NOMO-1 treated with DMSO at 0.1 percent for 48 hours (cell line): ENCODE data around the gene ENC1.

Experiments
- DNase-seq: peaks from one replicate; lab custom pipeline; 2025; ENCODE audit not compliant: unreplicated experiment; lab: John Stamatoyannopoulos, UW

The ENC1 gene

DNA sequence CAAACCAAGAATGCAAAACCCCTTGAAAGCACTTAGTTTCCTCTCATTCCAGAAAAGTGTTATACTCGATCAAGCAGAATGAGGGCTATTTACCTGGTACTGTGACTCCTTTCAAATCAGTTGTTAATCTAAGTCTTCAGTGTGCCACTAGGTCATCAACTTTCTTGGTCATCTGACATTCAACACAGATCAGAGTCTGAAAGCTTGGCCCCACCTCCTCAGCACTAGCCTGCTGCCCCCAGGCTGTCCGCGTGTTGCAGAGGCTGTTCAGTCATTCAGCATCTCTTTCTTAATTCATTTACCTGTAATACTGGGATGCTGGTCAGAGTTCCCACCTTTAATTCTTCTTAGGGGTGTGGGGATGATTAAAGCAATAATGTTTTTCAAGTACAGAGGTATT is 28.5 kb downstream of the ENC1 start:
- DNase-seq: no peak

DNA sequence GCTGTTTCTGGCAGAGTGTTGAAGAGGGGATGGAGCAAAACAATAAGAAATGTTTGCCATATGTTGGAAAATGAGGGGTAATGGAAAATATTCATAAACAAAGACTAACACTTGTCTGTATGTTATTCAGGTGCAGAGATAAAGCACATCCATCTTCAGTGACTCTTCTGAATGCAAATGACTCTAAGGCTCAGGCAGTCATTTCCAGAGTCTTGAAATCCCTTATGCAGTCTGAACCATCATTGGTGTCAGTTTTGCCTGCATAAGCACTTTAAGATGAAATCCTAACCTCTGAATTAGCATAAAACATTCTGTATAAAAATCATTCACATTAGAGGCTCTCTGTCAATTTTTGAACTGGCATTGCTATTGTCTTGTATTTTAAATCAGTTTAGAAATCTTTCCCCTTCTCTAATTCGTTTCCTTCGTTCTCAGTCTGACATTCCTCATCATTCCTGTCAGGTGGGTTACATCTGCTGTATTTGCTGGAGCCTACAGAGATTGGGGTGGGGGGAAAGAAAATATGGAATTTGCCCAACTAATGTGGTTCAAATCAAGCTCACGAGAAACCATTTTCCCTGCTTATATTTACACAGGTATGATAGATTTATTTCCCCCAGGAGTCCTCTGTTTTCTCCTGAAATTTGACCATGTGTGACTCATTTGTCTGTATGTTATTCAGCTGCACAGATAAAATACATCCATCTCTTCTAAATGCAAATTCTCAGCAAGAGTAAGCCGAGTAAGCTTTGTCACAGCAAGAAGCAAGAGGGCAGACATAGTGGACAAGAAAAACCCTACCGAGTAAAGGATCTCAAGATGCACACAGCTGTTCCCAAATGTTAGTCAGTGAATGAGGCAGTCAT is 31.6 kb downstream of the ENC1 start:
- no peak for DNase-seq

DNA sequence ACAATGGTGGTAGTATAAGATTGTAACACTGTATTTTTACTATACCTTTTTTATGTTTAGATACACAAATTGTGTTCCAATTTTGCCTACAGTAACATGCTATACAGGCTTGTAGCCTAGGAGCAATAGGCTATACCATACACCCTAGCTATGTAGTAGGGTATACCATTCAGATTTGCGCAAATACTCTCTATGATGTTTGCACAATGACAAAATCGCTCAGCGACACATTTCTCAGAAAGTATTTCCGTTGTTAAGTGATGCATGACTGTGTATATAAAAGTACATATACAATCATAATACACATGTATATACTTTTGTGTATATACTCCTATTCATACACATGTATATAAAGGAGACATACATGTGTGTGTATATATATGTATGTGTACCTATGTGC is 34.8 kb downstream of the ENC1 start:
- no peak for DNase-seq

GRCh38 chr5:74603376-74603775 is 37.2 kb downstream of the ENC1 start:
- no peak for DNase-seq

GRCh38 chr5:74599148-74599547 is 41.4 kb downstream of the ENC1 start:
- no peak for DNase-seq

GRCh38 chr5:74598731-74599130 is 41.8 kb downstream of the ENC1 start:
- no peak for DNase-seq

GRCh38 chr5:74596927-74597326 is 43.6 kb downstream of the ENC1 start:
- no peak for DNase-seq

DNA sequence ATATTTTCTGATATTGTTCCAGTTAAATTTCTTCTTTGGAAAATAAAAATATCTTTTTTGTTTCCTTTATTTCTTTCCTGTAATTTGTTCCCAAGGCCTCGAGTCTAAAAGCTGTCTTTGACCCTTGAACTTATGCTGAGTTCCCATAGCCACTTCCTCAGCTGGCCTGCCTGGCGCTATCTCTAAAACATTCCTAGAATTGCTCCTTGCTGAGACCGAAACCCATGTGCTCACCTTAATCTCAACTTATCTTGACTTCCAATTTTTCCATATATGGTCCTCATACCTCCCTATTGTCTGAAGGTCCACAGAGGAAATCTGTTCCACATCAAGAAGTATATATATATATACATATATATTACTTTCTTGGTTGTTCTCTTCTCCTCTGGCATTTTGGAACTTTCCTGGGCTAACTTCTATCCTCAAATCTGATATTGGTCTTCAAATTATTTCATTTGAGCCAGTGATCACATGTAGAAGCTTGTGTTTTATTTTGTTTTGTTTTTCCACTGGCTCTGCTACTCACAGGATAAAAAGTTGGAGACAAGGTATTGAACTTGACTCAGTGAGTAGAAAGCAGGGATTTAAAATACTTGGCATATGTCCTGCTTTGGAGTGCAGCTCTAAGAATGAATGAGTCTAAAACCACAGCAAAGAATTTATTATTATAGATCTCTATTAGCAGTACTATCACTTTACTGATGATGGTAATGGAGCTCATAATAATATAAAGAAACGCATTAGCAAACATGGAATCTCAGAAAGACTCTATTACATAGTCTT is 45.2 kb downstream of the ENC1 start:
- DNase-seq: no peak

DNA sequence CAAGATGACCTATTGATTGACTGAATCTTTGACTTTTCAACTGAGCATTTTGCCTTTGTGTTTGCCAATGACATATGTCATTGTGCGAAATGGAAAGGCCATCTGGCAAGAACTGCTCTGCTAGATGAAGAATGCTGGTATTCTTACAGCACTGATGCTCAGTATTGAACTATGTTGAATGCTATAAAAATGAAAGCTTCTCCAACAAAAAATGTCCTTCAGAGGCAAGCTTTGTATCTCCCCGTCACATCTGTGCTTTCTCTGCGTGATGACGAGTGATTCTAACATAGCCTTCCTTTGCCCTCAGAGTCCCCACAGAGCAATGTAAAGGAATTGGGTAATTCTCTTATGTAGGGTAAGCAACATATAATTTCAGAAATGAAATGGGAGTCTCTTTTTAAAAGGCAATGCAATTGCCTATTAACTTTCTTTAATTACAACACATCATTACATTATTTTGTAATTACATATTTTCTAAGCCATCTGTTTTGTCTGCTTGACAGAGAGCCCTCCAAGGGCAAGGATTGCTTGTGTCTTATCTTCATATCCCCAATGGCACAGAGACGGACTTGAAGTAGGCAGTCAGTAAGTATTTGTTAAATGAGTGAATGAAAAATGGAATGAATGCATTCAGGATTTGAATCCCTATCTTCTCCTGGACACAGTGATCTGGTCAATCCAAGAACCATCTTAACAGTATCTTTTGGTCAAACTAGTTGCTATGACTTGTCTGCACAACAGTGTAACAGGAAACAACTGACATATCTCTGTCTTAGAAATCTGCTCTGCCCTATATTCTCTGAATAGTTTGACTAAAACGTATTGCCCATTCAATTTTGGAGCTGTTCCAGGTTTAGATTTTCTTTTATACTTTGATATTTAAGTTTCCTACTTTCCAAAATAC is 46.1 kb downstream of the ENC1 start:
- DNase-seq: no peak

- DNase-seq: no peak
Observed at GRCh38 chr5:74589204-74590056, 51.1 kb downstream of the ENC1 start.

- no peak for DNase-seq
Observed at GRCh38 chr5:74588415-74588814, 52.1 kb downstream of the ENC1 start.

DNA sequence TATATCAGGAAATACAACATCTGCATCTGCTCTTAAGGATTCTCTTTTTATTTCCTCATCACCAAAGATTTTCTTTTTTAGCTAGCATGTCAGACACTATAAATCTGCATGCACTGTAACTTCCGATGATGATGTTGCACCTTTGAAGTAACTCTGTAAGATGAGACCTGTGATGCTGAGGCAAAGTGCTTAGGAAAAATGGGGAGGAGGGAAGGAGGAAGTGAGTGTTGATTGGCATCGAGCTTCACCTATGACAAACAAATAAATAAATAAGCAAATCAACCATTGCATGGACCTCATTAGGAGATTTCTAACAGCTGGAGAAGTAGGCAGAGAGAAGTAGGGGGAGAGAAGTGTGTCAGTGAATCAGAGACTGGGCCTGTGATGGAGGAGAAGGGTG is 52.6 kb downstream of the ENC1 start:
- DNase-seq: no peak

- DNase-seq: no peak
Observed at GRCh38 chr5:74587300-74587699, 53.2 kb downstream of the ENC1 start.

DNA sequence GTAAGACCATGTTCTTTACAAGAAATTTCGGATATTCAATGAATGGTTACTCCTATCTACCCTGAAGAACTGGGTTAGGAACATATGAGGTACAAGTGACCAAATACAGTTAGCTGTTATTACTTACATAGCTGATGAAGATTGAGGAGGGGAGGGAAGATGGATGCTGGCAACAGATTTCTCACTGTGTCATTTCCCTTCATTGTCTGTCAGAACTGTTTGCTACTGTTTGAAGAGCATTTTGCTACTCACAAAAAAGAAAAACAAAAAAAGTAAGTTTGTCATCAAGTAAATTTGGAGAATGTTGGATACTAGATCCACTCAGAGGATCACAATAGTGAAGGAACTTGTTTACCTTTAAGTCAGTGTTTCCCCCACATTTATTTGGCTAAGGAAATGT is 53.7 kb downstream of the ENC1 start:
- DNase-seq: no peak

GRCh38 chr5:74582853-74583252 is 57.7 kb downstream of the ENC1 start:
- no peak for DNase-seq

DNA sequence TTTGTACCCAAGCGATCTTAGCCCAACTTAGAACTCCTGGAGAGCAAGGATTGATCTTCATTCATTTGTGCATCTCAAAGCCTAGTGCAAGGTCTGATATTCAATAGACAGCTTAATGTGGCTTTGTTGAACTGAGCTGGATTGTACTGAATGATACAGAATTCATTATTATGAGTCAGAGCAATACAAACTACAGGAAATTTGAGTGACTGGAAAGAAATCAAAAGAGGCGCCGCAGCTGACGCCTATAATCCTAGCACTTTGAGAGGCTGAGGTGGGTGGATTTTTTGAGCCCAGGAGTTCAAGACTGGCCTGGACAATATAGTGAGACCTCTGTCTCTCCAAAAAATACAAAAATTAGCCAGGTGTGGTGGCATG is 58.6 kb downstream of the ENC1 start:
- no peak for DNase-seq

- no peak for DNase-seq
Observed at GRCh38 chr5:74580729-74581109, 59.8 kb downstream of the ENC1 start.

- DNase-seq: no peak
Observed at GRCh38 chr5:74579215-74579614, 61.3 kb downstream of the ENC1 start.

DNA sequence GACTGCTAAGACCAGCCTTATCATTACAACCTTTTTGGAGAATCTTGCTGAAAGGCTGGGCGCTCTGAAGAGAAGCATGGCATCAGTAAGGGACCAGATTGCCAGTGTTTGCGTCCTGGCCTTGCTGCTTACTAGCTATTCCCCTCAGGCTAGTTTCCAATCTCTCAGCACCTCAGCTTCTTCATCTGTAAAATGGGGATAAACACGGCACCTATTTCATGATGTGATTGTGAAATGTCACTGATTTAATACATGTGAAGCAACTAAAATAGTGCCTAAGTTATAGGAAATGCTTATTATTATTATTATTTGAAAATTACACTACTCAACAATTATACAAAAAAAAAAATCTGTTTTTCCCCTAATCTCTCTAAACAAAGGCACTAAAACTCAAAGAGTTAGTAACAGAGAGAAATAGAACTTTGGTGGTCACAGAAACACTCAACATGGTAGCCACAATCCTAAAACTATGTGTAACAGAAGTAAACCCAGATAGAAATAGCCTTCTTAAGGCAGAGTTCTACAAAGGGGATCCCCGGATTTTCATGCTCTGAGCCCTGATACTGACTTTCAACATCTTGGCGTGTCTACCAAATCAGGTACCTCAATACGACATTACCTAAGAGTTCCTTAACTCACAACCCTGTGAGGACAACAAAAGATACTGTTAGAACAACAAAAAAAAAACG is 62.0 kb downstream of the ENC1 start:
- DNase-seq: no peak
